Subcutaneous abdominal adipose tissue (tissue), 5 donors: ENCODE data around the gene TGFBR2.
A peak's percentile ranks its signal among the peaks of the same experiment; 100 is the strongest.
"Not testable (repeated sequence)": the region's sequence is repeated elsewhere in the genome, so short reads cannot be mapped to it uniquely, and the experiment has no call there.

Experiments
- H3K27ac ChIP-seq: one replicate; pipeline ENCODE4 v1.7.0; 2013; ENCODE audit warnings: low read depth, mild to moderate bottlenecking, inconsistent platforms, low read length, moderate library complexity
- H3K27me3 ChIP-seq, 5 donors: one replicate each; pipeline ENCODE4 v1.7.0; 2013; ENCODE audit warnings: low read length in 5 of 5, inconsistent platforms in 1 of 5; ENCODE audit not compliant: control insufficient read depth in 5 of 5, insufficient read depth in 4 of 5
- H3K36me3 ChIP-seq, 5 donors: one replicate each; pipeline ENCODE4 v1.7.0; 2013; ENCODE audit warnings: low read length in 5 of 5; ENCODE audit not compliant: control insufficient read depth in 5 of 5, insufficient read depth in 5 of 5
- H3K4me1 ChIP-seq, 5 donors: one replicate each; pipeline ENCODE4 v1.7.0; 2013; ENCODE audit warnings: low read length in 5 of 5, mild to moderate bottlenecking in 3 of 5, moderate library complexity in 1 of 5; ENCODE audit not compliant: control insufficient read depth in 5 of 5, insufficient read depth in 5 of 5
- H3K4me3 ChIP-seq, 5 donors: one replicate each; pipeline ENCODE4 v1.7.0; 2013; ENCODE audit warnings: low read length in 5 of 5, low read depth in 1 of 5
- H3K9ac ChIP-seq, 5 donors: one replicate each; pipeline ENCODE4 v1.7.0; 2013; ENCODE audit warnings: low read length in 5 of 5, mild to moderate bottlenecking in 4 of 5, moderate library complexity in 3 of 5
- H3K9me3 ChIP-seq, 5 donors: one replicate each; pipeline ENCODE4 v1.7.0; 2013; ENCODE audit warnings: low read length in 5 of 5; ENCODE audit not compliant: control insufficient read depth in 5 of 5
- donor health status: healthy.
- donor health status: healthy.
- donor health status: healthy.
- donor health status: healthy.
- donor health status: healthy.

TGFBR2 gene

GRCh38 chr3:30669360-30669934 is 63.0 kb downstream of the TGFBR2 start:
- not testable (repeated sequence) for H3K9ac ChIP-seq, H3K27ac ChIP-seq, H3K27me3 ChIP-seq, H3K9me3 ChIP-seq, H3K4me3 ChIP-seq
- Histone ChIP-seq H3K36me3 (peaks cover 11 to 52% (median 39%) of the 10 kb centered on the region in 5 donors), H3K4me1 (peaks cover 7 to 51% (median 34%) of the 10 kb centered on the region in 5 donors)

GRCh38 chr3:30670292-30670691 is 63.9 kb downstream of the TGFBR2 start:
- no peaks in the 10 kb centered on the region for H3K27me3 ChIP-seq
- H3K4me3 ChIP-seq, result no peak overlapping the region
- peaks cover 18 to 60% (median 47%) of the 10 kb centered on the region in 5 donors for H3K36me3 ChIP-seq
- H3K9me3 ChIP-seq, result no peaks in the 10 kb centered on the region
- H3K27ac ChIP-seq, result no peak overlapping the region
- no peak overlapping the region for H3K9ac ChIP-seq
- peaks cover 7 to 45% (median 26%) of the 10 kb centered on the region in 5 donors for H3K4me1 ChIP-seq

GRCh38 chr3:30671527-30672286 is 65.3 kb downstream of the TGFBR2 start:
- H3K4me3 ChIP-seq, result no peak overlapping the region
- peak overlapping the region; percentile 82 for H3K27ac ChIP-seq
- H3K36me3 ChIP-seq, result peaks cover 21 to 69% (median 58%) of the 10 kb centered on the region in 5 donors
- H3K27me3 ChIP-seq, result no peaks in the 10 kb centered on the region
- H3K9ac ChIP-seq, result no peak overlapping the region
- H3K9me3 ChIP-seq, result no peaks in the 10 kb centered on the region
- peaks cover 7 to 33% (median 22%) of the 10 kb centered on the region in 5 donors for H3K4me1 ChIP-seq

- Histone ChIP-seq H3K27me3 (no peaks in the 10 kb centered on the region), H3K4me3 (no peak overlapping the region), H3K36me3 (peaks cover 26 to 74% (median 61%) of the 10 kb centered on the region in 5 donors), H3K9me3 (no peaks in the 10 kb centered on the region), H3K27ac (peak overlapping the region; percentile 82), H3K4me1 (peaks cover 7 to 27% (median 19%) of the 10 kb centered on the region in 5 donors), H3K9ac (no peak overlapping the region)
Observed at GRCh38 chr3:30672287-30672735, 65.9 kb downstream of the TGFBR2 start.

DNA sequence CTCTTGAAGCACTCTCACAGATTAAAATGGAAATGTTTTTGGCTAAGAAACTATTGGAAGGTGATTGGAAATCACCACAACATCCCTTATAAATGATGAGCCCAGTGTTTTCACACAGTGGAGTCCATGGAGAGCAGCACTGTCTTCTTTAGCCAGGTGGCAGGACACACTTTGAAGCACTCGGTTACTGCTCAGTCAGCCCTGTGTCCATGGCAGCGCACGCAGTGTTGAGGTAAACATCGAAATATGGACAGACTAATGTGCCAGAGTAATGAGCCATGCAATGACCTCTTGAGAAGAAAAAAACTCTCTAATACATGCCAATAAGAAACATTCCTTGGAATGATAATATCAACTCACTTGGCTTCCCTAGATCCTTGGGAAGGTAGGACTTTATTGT is 66.6 kb downstream of the TGFBR2 start:
- Histone ChIP-seq H3K4me3 (no peak overlapping the region), H3K27ac (peak overlapping the region; percentile 82), H3K36me3 (peaks cover 32 to 81% (median 66%) of the 10 kb centered on the region in 5 donors)

DNA sequence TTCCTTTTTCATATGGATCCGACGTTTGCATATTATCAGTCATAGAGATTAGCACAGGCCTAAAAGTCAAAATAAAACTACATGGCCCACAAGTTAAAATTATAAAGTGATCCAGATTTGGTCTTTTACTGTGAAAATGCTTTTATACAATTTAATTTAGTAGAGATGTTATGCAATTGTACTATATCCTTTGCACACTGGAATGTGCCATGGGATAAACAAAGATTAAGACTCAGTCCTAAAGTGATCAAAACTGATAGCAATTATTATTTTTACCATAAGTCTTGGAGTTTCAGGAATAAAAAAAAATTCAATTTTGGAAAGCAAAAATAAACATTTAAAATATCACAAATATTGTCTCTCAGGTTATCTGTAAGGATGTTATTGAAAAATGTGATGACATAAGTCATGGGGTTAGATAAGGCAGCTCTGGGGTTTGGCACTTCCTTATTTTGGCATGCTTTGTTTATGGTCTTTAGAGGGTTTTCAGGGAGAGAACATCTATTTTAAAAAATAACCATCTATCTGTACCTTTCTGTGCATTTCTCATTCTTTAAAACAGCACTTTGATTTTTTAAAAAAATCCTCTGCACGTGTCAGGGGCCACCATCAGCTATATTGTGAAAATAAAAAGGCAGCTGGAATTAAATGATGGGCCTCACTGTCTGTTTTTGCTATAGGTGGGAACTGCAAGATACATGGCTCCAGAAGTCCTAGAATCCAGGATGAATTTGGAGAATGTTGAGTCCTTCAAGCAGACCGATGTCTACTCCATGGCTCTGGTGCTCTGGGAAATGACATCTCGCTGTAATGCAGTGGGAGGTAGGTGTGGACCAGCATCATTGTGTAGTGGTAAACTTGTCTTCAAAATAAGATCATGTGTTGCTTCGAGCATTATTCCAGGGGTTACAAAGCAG is 67.3 kb downstream of the TGFBR2 start:
- Histone ChIP-seq H3K4me1 (peaks cover 7 to 23% (median 19%) of the 10 kb centered on the region in 5 donors), H3K36me3 (peaks cover 35 to 80% (median 71%) of the 10 kb centered on the region in 5 donors), H3K27me3 (no peaks in the 10 kb centered on the region), H3K9ac (no peak overlapping the region), H3K9me3 (no peaks in the 10 kb centered on the region), H3K4me3 (no peak overlapping the region), H3K27ac (peak overlapping the region; percentile 82)

More for the DNA sequence above, 66.6 kb downstream of the TGFBR2 start:
- Histone ChIP-seq H3K4me1 (peaks cover 7 to 23% (median 19%) of the 10 kb centered on the region in 5 donors), H3K9me3 (no peaks in the 10 kb centered on the region), H3K9ac (no peak overlapping the region), H3K27me3 (no peaks in the 10 kb centered on the region)

GRCh38 chr3:30675006-30675405 is 68.6 kb downstream of the TGFBR2 start:
- Histone ChIP-seq H3K27me3 (no peaks in the 10 kb centered on the region), H3K4me3 (no peak overlapping the region), H3K27ac (no peak overlapping the region), H3K9ac (no peak overlapping the region), H3K36me3 (peaks cover 36 to 86% (median 78%) of the 10 kb centered on the region in 5 donors), H3K4me1 (peaks cover 7 to 35% (median 21%) of the 10 kb centered on the region in 5 donors), H3K9me3 (no peaks in the 10 kb centered on the region)

DNA sequence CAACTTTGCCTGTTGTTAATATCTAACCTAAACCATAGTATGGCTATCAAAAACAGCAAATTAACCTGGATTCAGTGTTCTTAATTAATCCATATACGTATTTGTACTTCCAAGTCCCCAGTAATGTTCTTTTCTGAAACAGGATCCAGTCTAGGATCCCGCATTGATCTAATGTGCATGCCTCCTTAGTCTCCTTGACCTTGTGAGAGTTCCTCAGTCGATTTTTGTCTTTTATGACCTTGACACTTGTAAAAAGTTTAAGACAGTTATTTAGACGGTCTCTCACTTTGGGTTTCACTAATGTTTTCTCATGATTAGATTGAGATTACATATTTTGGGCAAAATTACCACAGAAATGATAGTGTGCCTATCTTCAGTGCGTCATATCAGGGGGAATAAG is 69.4 kb downstream of the TGFBR2 start:
- Histone ChIP-seq H3K4me3 (no peak overlapping the region), H3K4me1 (peaks cover 7 to 42% (median 27%) of the 10 kb centered on the region in 5 donors), H3K27ac (peak overlapping the region; percentile 37), H3K9me3 (no peaks in the 10 kb centered on the region), H3K27me3 (no peaks in the 10 kb centered on the region), H3K36me3 (peaks cover 34 to 78% (median 71%) of the 10 kb centered on the region in 5 donors), H3K9ac (no peak overlapping the region)

DNA sequence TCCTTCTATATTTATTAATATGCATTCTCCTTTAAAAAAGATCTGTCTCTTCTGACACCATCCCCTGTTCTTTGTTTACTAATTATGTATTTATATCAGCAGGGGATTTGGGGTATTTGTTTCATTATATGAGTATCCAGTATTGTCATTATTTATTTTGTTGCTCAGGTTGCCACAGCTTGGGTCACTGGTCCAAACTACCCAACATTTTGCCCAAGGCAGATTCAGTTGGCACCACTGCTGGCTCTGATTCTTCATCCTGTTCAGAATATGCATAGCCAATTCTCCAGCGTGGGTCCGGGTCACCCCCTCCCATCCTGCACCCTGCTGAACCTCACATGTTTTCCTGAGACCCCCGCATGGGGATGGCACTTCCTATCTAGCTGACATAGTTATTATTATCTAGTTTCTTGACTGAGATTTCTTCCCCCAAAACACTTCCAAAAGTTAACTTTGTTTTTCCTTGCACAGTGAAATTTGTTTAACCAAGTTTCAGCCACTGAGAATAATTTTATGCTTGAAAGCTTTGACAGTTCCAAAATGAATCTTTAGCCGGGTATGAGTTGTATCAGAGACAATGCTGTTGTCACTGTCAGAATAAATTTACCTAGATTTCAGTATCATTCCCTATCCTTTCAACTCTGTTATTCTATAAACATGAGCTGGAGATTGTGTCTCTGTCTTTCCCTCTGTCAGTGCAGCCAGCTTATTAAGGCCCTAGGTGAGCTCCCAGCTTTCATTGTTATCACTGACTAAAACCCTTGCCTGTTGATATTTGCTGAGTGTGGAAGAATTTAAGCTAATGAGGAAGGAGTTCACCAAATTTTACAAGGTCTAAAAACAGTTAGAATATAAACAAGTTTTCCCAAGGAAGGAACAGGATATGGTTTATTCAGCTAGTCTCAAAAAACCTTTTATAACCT is 70.3 kb downstream of the TGFBR2 start:
- no peak overlapping the region for H3K9ac ChIP-seq
- H3K4me1 ChIP-seq, result peaks cover 10 to 51% (median 36%) of the 10 kb centered on the region in 5 donors
- no peaks in the 10 kb centered on the region for H3K27me3 ChIP-seq
- H3K36me3 ChIP-seq, result peaks cover 34 to 69% (median 61%) of the 10 kb centered on the region in 5 donors
- no peaks in the 10 kb centered on the region for H3K9me3 ChIP-seq
- peak overlapping the region; percentile 21 for H3K27ac ChIP-seq
- H3K4me3 ChIP-seq, result no peak overlapping the region
